Adrenal gland (tissue), 12 donors: ENCODE data around the gene RNU5B-1. TPM values are rescaled to one million over a fixed set of nuclear protein-coding genes. Genes with fewer than 3 reads are reported as not detected.

Experiments
- DNase-seq, 7 donors: peaks; one replicate each; pipeline ENCODE4 v3.0.0-alpha.2; 2019 to 2020
- H3K27ac ChIP-seq, 5 donors: fragments of 200-600 bp; sonication (generic) in 4 of 5; 1 replicate in 3 of 5; 2 replicates in 2 of 5; pipeline versions ENCODE4 v1.5.1 to v1.8.0; 2016 to 2020; ENCODE audit warnings: mild to moderate bottlenecking in 1 of 5
- H3K27me3 ChIP-seq: fragments of 200-600 bp; 2 replicates; pipeline ENCODE4 v1.8.0; 2021
- H3K36me3 ChIP-seq, 2 donors: fragments of 200-600 bp; replicated peaks in 1 of 2; 1 replicate in 1 of 2; 2 replicates in 1 of 2; pipeline versions ENCODE4 v1.5.1 to v1.8.0; 2018 to 2022
- H3K4me1 ChIP-seq, 2 donors: fragments of 200-600 bp; replicated peaks in 1 of 2; 1 replicate in 1 of 2; 2 replicates in 1 of 2; pipeline versions ENCODE4 v1.5.1 to v1.8.0; 2018 to 2021
- H3K4me3 ChIP-seq, 4 donors: fragments of 200-600 bp; sonication (generic) in 3 of 4; one replicate each; pipeline ENCODE4 v1.5.1; 2016 to 2018
- H3K9me3 ChIP-seq, 3 donors: fragments of 200-600 bp; sonication (generic) in 1 of 3; replicated peaks in 1 of 3; 1 replicate in 2 of 3; 2 replicates in 1 of 3; pipeline versions ENCODE4 v1.5.1 to v1.8.0; 2016 to 2021
- CTCF ChIP-seq, 6 experiments: fragments of 450-650 bp in 4 of 6; fragments of 200-600 bp in 2 of 6; sonication (generic) in 1 of 6; IDR thresholded peaks; 1 replicate in 5 of 6; 2 replicates in 1 of 6; pipeline versions ENCODE4 v1.5.1 to v1.8.0; 2016 to 2021; ENCODE audit warnings: antibody characterized with exemption in 6 of 6, mild to moderate bottlenecking in 2 of 6, moderate library complexity in 1 of 6
- POLR2A ChIP-seq, 2 donors: fragments of 450-650 bp; IDR thresholded peaks; one replicate each; pipeline ENCODE4 v1.6.1; 2017; ENCODE audit warnings: antibody characterized with exemption in 2 of 2, mild to moderate bottlenecking in 2 of 2, moderate library complexity in 1 of 2
- WGBS, 4 donors: extraction: QIAGEN DNeasy Blood & Tissue Kit in 2 of 4; methylation state at CpG; one replicate each; pipeline versions ENCODE4 v1.1.5 to v1.1.7; 2013 to 2017; 5-methylcytosine and 5-hydroxymethylcytosine counted together
- intact Hi-C, 2 donors: fragments of 100-400 bp; cut with DNase I; formaldehyde crosslinking; loops; one replicate each; pipeline versions ENCODE4 v1.14.1 to v1.15.0; 2022 to 2023
- polyA plus RNA-seq, 3 donors: library from polyadenylated mRNA; stranded (reverse); fragments of 200-250 nt in 2 of 3; fragments of 350-450 nt in 1 of 3; fragmentation: Illumina TruSeq in 1 of 3; extraction: RNeasy Lipid Tissue Mini Kit (QIAGEN cat#74804) in 1 of 3; gene quantifications; one replicate each; pipeline ENCODE4 v1.2.3, GENCODE V29; 2013 to 2014
- total RNA-seq, 9 donors: library from RNA; depleted of rRNA in 4 of 9; stranded (reverse); fragments of >200 nt in 4 of 9; fragments of 120-200 nt in 1 of 9; fragmentation: NEBNext Ultra II Directional in 1 of 9; extraction: Animal tissue kit (Norgen Biotek cat#: 25700) in 1 of 9; gene quantifications; one replicate each; pipeline versions ENCODE4 v1.1.0 to v1.2.4, GENCODE V29; 2013 to 2023
- donor health status: healthy with polysubstance abuse.
- donor health status: Bipolar disorder and iron deficiency.
- donor health status: DM: yes; HTN: yes; CAD: no.
- donor health status: DM: no; HTN: no; CAD: no.
- donor health status: DM: no; HTN: no; CAD: no.
- donor health status: DM: yes; HTN: yes; CAD: no.

Gene RNU5B-1
- total and polyA plus RNA-seq, 12 donors: 27.3 to 1,349 (median 29.8) TPM; not detected in 9

- DNase-seq: peak; percentile 76 to 93 (median 83)
- Histone ChIP-seq H3K4me3 (no peak overlapping the region), H3K27ac (no peak overlapping the region), H3K9me3 (no peaks in the 10 kb centered on the region), H3K27me3 (no peaks in the 10 kb centered on the region), H3K4me1 (peaks cover 0 to 8% of the 10 kb centered on the region in 2 donors), H3K36me3 (no peaks in the 10 kb centered on the region)
- intact Hi-C loops: loop anchor here (2.0 to 5.0 kb wide), 2 partner anchors 66 to 68 kb away; no protein-coding TSS in a partner anchor
- WGBS, 4 donors: 30 to 38% (median 35%) methylated on average over 5 of the region's 5 CpGs
- TF ChIP-seq POLR2A (IDR thresholded peaks at IDR 0.05) (no peak), CTCF (IDR thresholded peaks at IDR 0.05) (peak; percentile 80 to 99 (median 96))
These were observed 14.4 kb downstream of the RNU5B-1 start for GRCh38 chr15:65318870-65319356.

GRCh38 chr15:65323071-65323511, 18.6 kb downstream of the RNU5B-1 start:
- no peak overlapping the region for H3K27ac ChIP-seq
- no peaks in the 10 kb centered on the region for H3K9me3 ChIP-seq
- no peaks in the 10 kb centered on the region for H3K36me3 ChIP-seq
- 5 to 16% (median 8%) methylated on average over 5 to 9 of the region's 9 CpGs for WGBS, 4 donors
- DNase-seq: peak; percentile 52 to 92 (median 79)
- H3K4me3 ChIP-seq: no peak overlapping the region
- TF ChIP-seq POLR2A (IDR thresholded peaks at IDR 0.05): no peak
- TF ChIP-seq CTCF (IDR thresholded peaks at IDR 0.05): no peak
- intact Hi-C loops: no loop called here
- peaks cover 0 to 8% of the 10 kb centered on the region in 2 donors for H3K4me1 ChIP-seq
- H3K27me3 ChIP-seq: no peaks in the 10 kb centered on the region

GRCh38 chr15:65326117-65326526, 21.6 kb downstream of the RNU5B-1 start:
- Histone ChIP-seq H3K4me3 (no peak overlapping the region), H3K27ac (peak overlapping the region in 2 of 5 donors; percentile 12 to 20), H3K9me3 (no peaks in the 10 kb centered on the region), H3K27me3 (no peaks in the 10 kb centered on the region), H3K36me3 (no peaks in the 10 kb centered on the region), H3K4me1 (peaks cover 0 to 8% of the 10 kb centered on the region in 2 donors)
- intact Hi-C loops: no loop called here
- peak in 5 of 7 donors; percentile 31 to 81 (median 47) for DNase-seq
- TF ChIP-seq POLR2A (IDR thresholded peaks at IDR 0.05) (no peak), CTCF (IDR thresholded peaks at IDR 0.05) (no peak)
- WGBS, 4 donors: 8 to 48% (median 34%) methylated on average over 2 to 12 of the region's 12 CpGs

- 60 to 72% (median 65%) methylated on average over 2 of the region's 2 CpGs for WGBS, 4 donors
- no peaks in the 10 kb centered on the region for H3K9me3 ChIP-seq
- intact Hi-C loops: no loop called here
- peaks cover 0 to 8% of the 10 kb centered on the region in 2 donors for H3K4me1 ChIP-seq
- no peak for DNase-seq
- H3K27me3 ChIP-seq: no peaks in the 10 kb centered on the region
- H3K27ac ChIP-seq: no peak overlapping the region
- H3K36me3 ChIP-seq: no peaks in the 10 kb centered on the region
- TF ChIP-seq POLR2A (IDR thresholded peaks at IDR 0.05) (no peak), CTCF (IDR thresholded peaks at IDR 0.05) (no peak)
- no peak overlapping the region for H3K4me3 ChIP-seq
These were observed 22.3 kb downstream of the RNU5B-1 start for GRCh38 chr15:65326818-65327217.
